M059J (cell line): Measurements from ENCODE around the gene C3orf38. TPM values are rescaled to one million over a fixed set of nuclear protein-coding genes. Genes with fewer than 3 reads are reported as not detected.
"Not testable (repeated sequence)": the region's sequence is repeated elsewhere in the genome, so short reads cannot be mapped to it uniquely, and the experiment has no call there.

ENCODE experiments used
- DNase-seq: peaks from one replicate; pipeline ENCODE4 v3.0.0-alpha.2; 2012; ENCODE audit warnings: low read depth
- total RNA-seq: library from RNA; depleted of rRNA; stranded (reverse); fragments of >200 nt; shearing (Covaris generic); gene quantifications from 2 replicates; pipeline ENCODE4 v1.2.3, GENCODE V29; 2014; rRNA removed

Gene C3orf38
- total RNA-seq, 1 experiment from 2014 or later: 21.1 TPM

- no peak for DNase-seq
Observed at GRCh38 chr3:88152841-88153240, 3.1 kb downstream of the C3orf38 start.

- no peak for DNase-seq
Observed at GRCh38 chr3:88166419-88166971, 16.7 kb downstream of the C3orf38 start.

GRCh38 chr3:88167173-88167572 lies 17.4 kb downstream of the C3orf38 start:
- DNase-seq: no peak

- no peak for DNase-seq
Observed at GRCh38 chr3:88167704-88168103, 17.9 kb downstream of the C3orf38 start.

- DNase-seq: no peak
Observed at GRCh38 chr3:88168171-88168570, 18.4 kb downstream of the C3orf38 start.

GRCh38 chr3:88180398-88180999 lies 30.7 kb downstream of the C3orf38 start:
- peak; percentile 39 for DNase-seq

- not testable (repeated sequence) for DNase-seq
Observed at GRCh38 chr3:88182165-88182918, 32.6 kb downstream of the C3orf38 start.

- peak; percentile 83 for DNase-seq
Observed at GRCh38 chr3:88188436-88188835, 38.7 kb downstream of the C3orf38 start.

GRCh38 chr3:88189361-88189810 lies 39.6 kb downstream of the C3orf38 start:
- peak; percentile 26 for DNase-seq

- peak; percentile 5 for DNase-seq
Observed at GRCh38 chr3:88191872-88192409, 42.2 kb downstream of the C3orf38 start.

- no peak for DNase-seq
Observed at GRCh38 chr3:88192631-88193030, 42.9 kb downstream of the C3orf38 start.

- peak; percentile 70 for DNase-seq
Observed at GRCh38 chr3:88195951-88196434, 46.2 kb downstream of the C3orf38 start.

- DNase-seq: no peak
Observed at GRCh38 chr3:88198121-88198520, 48.4 kb downstream of the C3orf38 start.

GRCh38 chr3:88203642-88204055 lies 53.9 kb downstream of the C3orf38 start:
- DNase-seq: peak; percentile 39

Other genes with a start within 250 kb of the C3orf38 start
- 22.8 and 36.9 TPM in 2 replicates for gene CGGBP1, start 91.0 kb upstream of the C3orf38 start, total RNA-seq
- gene ZNF654, start 90.7 kb upstream of the C3orf38 start, total RNA-seq: 6.8 and 7.8 TPM in 2 replicates